DMS53 treated with DMSO at 0.1 percent for 48 hours (cell line): ENCODE measurements around the gene GALR3.

ENCODE experiments used
- DNase-seq: peaks from one replicate; lab custom pipeline; 2025; ENCODE audit not compliant: unreplicated experiment; lab: John Stamatoyannopoulos, UW

GALR3 gene

DNA sequence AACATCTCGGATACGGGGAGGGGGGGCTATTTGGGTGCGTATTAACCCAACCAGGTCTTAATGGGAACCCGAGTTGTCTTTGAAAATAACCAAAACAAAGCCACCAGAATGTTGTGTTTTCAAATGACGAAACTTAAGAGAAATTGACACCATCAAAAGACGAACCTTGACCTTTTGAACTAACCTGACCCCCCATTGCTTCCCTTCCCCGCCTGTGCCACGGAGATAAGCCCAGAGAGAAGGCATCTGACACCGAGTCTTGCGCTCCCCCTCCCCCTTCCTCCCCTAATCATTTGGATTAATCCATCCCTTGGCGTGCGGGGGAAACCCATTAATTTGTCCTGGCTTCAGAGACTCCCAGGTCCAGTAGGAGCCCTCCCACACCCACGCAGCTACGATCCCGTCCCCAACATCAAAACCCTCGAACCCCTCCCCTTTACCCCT, 20.0 kb upstream of the GALR3 start:
- DNase-seq: no peak

DNA sequence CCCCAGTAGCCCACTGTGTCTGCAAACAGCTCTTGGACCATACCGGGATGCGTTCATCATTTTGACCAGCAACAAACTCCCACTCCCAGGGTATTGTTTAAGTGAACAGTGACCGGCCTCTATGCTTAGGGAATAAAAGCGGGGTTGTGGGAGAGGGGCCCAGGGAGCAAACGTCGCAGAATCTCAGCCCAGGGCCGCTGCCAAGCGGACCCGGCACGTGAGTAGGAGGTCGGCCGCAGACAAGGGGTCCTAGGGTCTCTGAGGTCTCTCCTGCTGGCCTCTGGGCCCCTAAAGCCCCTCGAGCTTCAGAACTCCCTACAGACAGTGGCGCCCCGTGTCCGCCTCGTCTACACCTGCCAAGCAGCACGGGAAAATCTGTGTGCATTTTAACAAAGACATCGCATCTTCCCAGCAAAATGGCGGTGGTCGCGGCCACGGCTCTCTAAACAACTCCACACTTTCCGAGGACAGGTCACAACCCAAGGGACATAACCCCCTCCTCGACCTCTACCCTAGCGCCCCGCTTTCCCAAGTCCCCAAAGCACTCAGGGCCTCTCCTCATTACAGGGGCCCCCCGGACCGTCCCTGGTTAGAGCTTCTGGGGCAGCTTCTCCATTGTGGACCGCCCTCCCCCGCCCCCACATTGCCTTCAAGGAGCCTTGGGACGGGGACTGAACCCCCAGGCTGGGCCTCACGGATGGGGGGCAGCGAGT, 19.4 kb upstream of the GALR3 start:
- no peak for DNase-seq

DNA sequence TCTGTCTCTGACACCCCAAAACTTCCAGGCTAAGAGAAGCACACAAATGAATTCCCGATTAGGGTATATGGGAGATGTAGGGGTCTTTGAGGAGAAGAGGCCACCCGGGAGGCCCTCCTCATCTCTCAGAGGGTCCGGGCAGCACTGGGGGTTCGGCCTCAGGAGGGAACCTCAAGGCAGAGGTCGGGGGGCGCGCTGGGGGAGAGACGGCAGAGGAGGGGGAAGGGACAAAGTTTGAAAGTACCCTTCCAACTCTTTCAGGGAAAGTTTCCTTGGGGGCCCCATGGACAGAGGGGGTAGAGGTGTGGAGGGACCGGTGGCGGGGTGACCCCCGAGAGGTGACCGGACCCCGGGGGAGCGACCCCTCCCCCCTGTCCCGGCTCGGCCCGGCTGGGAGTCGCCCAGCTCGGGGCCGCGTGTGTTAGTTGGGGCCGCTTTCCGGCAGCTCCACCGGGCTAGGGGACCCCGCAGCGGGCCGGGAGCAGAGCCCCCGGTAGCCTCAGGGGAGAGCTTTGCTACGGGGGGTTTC, 18.8 kb upstream of the GALR3 start:
- DNase-seq: no peak

DNA sequence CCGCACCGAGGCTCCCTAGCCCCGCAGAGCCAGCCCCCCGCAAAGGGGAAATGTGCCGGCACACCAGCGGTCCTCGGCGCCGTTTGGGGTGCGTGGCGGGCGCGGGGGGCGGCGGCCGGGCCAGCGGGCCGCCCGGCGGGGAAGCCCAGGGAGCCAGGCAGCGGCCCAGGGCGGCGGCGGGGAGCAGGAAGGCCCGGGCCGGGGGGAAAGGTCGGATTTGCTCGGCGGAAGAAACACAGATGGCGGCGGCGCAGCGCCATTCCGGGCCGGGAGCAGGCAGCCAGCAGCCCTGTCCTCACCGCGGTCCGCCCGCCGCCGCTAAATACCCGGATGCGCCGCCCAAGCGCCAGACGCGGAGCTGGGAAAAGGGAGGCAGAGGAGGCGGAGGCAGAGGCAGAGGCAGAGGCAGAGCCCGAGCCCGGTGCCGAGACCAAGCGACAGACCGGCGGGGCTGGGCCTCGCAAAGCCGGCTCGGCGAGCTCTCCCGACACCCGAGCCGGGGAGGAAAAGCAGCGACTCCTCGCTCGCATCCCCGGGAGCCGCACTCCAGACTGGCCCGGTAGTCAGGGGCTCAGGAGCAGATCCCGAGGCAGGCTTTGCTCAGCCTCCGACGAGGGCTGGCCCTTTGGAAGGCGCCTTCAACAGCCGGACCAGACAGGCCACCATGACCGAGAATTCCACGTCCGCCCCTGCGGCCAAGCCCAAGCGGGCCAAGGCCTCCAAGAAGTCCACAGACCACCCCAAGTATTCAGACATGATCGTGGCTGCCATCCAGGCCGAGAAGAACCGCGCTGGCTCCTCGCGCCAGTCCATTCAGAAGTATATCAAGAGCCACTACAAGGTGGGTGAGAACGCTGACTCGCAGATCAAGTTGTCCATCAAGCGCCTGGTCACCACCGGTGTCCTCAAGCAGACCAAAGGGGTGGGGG, 18.0 kb upstream of the GALR3 start:
- no peak for DNase-seq

DNA sequence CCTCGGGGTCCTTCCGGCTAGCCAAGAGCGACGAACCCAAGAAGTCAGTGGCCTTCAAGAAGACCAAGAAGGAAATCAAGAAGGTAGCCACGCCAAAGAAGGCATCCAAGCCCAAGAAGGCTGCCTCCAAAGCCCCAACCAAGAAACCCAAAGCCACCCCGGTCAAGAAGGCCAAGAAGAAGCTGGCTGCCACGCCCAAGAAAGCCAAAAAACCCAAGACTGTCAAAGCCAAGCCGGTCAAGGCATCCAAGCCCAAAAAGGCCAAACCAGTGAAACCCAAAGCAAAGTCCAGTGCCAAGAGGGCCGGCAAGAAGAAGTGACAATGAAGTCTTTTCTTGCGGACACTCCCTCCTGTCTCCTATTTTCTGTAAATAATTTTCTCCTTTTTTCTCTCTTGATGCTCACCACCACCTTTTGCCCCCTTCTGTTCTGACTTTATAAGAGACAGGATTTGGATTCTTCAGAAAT, 17.3 kb upstream of the GALR3 start:
- DNase-seq: no peak

DNA sequence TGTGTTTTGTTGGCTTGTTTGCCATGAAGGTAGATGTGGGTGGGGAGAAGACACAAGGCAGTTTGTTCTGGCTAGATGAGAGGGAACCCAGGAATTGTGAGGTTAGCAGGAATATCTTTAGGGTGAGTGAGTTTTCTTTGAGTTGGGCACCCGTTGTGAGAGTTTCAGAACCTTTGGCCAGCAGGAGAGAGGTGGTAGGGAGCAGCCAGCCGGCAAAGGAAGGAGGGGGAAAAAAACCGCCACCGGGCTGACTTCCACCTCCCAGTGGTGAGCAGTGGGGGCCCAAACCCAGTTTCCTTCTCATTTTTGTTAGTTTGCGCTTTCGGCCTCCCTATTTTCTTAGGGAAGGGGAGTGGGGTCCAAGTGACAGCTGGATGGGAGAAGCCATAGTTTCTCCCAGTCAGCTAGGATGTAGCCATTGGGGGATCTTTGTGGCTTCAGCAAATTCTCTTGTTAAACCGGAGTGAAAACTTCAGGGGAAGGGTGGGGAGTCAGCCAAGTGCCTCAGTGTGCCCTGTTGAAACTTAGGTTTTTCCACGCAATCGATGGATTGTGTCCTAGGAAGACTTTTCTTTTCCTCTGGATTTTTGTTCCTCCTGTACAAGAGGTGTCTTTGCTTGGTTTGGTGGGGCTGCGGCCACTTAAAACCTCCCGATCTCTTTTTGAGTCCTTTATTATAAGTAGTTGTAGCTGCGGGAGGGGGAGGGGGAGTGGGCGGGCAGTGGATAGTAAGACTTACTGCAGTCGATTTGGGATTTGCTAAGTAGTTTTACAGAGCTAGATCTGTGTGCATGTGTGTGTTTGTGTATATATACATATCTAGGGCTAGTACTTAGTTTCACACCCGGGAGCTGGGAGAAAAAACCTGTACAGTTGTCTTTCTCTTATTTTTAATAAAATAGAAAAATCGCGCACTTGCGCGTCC, 16.5 kb upstream of the GALR3 start:
- no peak for DNase-seq

DNA sequence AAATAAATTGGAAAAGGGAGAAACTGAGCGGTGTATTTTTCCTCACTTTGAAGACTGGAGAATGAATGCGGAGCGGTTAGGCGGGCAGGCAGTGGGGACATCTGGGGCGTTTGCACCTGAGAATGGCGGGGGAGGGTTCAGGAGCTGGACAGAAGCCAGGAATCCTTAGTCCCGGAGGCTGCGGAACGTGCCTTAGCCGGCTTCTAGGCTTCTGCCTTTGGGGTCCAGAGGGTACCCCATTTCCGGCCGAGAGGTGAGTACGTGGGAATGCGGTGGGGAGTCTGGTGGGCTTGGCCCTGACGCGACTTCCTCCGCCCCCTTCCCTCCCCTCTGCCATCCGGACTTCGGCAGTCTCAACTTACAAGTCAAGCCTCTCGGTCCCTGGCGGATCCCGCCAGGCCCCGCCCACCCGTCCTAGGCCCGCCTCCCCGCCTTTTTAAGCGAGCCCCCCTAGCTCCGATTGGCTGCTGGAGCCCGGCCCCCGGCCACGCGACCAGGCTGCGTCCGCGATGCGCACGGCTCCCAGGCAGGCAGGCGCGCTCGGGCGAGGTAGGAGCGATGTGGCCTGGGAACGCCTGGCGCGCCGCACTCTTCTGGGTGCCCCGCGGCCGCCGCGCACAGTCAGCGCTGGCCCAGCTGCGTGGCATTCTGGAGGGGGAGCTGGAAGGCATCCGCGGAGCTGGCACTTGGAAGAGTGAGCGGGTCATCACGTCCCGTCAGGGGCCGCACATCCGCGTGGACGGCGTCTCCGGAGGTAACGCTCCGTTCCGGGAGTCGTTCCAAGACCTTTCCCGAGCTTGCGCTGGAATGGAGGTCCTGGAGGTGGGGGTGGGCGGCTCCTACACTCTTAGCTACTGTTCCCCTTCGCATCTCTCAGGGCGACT, 15.5 kb upstream of the GALR3 start, which contains the start of gene GCAT:
GCAT (plus strand) TSS at position 525 of the 884 bp plus-strand sequence; CDS start at position 559, 34 bp downstream.
- peak; percentile 49 for DNase-seq

DNA sequence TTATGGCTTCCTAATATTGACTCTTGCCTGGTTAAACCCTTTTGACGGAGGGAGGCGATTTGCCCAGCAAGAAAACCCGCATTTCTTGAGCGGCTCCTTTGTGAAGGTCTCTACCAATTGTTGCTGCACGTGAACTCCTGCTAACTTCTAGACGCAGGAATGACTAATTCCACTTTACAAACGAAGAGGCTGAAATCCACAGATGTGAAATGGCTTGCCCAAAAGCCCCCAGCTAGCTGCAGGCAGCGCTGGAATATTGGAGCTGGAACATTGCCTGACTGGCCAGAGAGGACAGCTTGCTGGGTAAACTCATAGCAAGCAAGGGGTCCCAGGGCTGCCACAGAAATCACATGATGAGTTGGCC, 14.9 kb upstream of the GALR3 start:
- no peak for DNase-seq

DNA sequence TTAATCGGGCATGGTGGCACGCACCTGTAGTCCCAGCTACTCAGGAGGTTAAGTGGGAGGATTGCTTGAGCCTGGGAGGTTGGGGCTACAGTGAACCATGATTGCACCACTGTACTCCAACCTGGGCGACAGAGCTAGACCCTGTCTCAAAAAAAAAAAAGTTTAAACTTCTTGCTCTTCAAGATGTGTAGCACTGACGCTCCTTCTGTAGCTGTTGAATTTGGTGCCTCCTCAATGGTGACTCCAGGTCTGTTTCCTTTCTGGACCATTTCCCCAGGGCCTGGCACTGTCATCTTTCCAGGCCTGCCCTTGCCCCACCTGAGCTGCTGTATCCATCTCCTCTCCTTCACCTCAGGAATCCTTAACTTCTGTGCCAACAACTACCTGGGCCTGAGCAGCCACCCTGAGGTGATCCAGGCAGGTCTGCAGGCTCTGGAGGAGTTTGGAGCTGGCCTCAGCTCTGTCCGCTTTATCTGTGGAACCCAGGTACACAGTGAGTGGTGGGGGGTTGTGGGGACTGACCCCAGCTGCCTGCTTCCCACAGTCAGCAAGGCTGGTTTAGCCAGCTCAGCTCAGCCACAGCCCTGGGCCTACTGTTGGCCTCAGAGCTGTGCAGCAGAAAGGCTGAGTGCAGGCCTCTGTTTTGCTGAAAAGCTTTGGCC, 13.4 kb upstream of the GALR3 start:
- DNase-seq: no peak

DNA sequence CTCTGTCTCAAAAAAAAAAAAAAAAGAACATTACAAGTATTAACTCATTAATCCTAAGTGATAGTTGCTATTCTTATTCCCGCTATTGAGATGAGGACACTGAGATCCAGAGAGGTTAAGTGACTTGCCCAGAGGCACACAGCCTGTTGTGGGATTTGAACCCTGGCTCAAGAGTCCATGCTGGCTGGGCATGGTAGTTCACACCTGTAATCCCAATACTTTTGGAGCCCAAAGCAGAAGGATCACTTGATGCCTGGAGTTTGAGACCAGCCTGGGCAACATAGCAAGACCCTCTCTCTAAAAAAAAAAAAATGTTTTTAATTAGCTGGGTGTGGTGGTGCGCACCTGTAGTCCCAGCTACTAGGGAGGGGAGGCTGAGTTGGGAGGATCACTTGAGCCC, 11.3 kb upstream of the GALR3 start:
- DNase-seq: no peak

DNA sequence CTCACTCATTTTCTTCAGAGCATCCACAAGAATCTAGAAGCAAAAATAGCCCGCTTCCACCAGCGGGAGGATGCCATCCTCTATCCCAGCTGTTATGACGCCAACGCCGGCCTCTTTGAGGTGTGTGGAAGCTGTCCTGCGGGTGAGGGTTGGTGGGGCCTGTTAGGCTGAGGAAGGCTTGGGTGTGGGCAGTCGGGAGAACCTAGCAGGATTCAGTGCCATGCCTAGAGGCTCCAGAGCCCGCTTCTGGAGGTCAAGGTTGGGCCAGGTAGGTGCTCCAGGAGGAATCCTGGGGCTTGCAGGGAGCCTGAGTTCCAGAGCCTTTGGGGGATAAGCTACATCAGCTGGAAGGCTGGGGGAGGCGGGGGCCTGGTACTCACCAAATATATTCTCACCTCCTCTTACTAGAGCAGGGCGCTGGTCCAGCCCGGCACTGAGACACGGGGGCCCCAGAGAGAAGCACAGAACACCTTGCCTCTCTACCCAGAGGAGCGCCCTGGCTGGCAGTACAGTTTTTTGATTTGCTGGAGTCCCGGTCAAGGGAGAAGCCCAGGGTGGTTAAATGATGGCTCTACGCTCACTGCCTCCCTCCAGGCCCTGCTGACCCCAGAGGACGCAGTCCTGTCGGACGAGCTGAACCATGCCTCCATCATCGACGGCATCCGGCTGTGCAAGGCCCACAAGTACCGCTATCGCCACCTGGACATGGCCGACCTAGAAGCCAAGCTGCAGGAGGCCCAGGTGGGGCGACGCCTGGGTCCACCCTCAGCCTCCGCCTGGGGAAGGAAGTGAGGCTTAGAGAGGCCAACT, 10.1 kb upstream of the GALR3 start:
- DNase-seq: no peak

DNA sequence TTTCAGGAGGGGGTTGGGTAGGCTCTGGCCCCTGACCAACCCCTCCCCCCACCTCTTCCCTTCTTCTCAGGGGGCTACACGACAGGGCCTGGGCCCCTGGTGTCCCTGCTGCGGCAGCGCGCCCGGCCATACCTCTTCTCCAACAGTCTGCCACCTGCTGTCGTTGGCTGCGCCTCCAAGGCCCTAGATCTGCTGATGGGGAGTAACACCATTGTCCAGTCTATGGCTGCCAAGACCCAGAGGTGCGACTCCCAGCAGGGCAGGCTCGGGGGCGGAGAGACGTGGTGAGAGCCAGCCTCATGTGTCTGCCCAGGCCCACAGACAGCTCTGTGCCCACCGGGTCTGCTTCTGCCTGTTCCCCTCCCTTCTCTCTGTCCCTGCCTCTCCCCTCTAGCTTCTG, 7.6 kb upstream of the GALR3 start:
- DNase-seq: no peak

DNA sequence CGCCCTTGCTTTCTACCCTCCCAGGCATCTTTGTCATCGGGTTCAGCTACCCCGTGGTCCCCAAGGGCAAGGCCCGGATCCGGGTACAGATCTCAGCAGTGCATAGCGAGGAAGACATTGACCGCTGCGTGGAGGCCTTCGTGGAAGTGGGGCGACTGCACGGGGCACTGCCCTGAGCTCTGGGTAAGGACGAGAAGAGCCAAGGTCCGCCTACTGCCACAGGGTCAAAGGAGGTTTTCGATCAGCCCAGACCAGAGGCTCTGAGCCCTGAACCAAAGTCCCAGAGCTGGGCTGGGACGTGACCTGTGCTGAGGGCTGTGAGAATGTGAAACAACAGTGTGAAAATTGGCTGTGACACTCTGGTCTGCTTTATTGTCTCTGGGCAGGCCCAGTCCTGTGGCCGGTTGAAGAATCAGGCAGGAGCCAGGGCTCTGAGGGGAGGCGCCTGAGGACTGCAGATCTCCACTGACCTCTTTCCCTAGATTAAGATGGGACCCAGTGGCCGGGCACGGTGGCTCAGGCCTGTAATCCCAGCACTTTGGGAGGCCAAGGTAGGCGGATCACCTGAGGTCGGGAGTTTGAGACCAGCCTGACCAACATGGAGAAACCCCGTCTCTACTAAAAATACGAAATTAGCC, 6.5 kb upstream of the GALR3 start:
- no peak for DNase-seq

DNA sequence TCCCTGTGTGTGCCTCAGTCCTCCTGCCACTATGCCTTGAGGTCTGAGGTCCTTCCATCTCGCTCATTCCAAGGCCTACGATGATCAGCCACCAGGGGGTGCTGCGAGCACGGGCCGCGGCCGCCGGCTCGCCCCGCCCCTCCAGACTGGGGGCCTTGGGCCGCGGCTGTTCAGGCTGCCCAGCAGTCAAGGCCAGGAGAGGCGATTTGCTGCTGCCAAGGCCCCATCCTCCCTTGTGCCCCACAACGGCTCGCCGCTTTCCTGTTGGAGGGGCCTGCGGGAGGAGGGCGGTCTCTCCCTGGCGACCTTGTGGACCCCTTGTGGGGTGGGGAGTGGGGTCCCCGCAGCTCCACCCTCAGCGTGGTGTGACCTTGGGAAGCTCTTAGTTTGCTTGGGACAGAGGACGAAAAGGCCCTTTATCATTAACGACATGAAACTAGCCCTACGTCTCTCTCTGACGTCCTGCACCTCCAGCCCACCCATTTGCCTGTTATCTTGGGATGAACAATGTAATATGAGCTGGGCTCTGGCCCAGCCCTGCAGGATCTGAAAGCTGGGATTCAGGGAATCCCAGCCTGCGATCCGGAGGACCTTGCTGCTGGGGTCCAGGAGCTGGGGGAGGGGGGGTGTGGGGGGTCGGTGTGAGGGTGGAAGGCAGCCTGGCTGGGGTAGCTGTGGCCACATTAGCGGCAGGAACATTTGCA, 5.3 kb upstream of the GALR3 start:
- DNase-seq: no peak

DNA sequence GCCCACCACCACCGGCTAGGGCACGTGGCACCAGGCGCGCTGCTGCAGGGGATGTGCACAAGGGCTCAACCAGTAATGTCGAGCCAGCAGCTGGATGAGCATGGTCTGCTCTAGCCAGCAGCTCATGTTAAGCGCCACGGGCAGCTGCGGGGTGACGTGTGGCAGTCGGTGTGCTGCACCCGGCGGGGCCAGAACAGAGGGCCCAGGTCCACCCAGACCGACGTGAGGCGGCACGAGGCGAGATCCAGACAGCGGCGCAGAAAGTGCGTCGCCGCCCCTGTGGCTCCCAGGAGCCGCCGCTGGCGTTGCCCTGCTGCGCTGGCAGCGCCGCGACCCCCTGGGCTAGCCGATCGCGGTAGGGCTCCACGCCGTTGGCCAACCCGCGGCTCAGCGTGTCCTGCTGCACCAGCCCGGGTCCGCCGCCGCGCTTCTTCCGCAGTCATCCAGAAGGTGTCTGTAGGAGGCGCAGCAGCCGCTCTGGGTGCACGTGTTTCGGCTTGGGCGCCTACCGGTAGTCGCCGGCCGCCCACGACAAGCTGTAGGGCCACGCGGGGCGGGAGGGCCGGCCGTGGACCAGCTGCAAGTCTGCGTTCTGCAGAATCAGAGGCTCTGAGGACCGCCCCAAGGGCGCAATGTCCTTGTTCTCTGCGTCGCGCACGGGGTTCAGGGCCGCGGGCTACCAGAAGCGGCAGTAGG, 4.6 kb upstream of the GALR3 start:
- no peak for DNase-seq

DNA sequence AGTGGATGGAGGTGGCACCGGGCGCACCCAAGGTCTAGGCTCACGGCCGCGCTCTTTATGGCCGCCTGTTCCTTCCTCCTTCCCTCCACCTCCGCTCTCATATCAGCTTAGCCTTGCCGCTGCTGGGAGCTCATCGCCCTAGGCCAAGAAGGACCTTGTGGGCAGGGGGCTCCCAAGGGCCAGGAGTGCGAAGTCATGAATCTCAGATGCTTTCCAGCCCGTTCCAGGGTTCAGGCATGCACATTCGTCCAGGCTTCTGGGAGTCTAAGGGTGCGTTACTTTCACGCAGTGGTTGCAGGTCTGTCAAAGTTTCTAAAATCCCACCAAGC, 4.1 kb upstream of the GALR3 start:
- DNase-seq: no peak

DNA sequence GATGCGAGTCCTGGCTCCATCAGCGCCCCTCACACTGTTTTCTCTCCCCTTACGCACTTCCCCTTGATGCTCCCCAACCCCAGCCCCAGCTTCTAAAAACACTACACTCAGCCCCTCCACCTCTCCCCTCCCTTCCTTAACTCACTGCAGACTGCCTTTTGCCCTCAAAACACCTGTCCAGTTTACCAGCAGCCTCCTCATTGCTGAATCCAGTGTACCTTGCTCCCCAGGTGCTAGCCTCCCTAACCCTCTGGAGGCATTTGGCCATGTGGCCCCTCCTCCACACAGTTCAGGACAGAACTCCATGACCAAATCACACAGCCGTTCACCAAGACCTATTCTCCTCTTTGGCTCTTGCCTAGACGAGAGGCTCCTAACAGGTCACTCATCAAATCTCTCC, 2.8 kb upstream of the GALR3 start:
- DNase-seq: no peak
